Measurements from ENCODE around the gene ST3GAL6. TPM values are rescaled to one million over a fixed set of nuclear protein-coding genes. Genes with fewer than 3 reads are reported as not detected.

ST3GAL6 gene
- total and polyA plus RNA-seq, 2 of the 4 experiments (the other 2 are of a cell fraction), result 0.36 to 0.99 TPM

- intact Hi-C loops (cut with micrococcal nuclease), result no loop called here
- in situ Hi-C loops (cut with MboI; ENCODE audit: low sequenced_read_pairs), result no loop called here
- CTCF ChIA-PET, result no interaction called here
- no peak overlapping the region for H3K9ac ChIP-seq (ENCODE audit: low read depth, low read length)
- H2BK5ac ChIP-seq (ENCODE audit: low read depth, low read length, poor library complexity, severe bottlenecking), result no peak overlapping the region
- 100% methylated on average over 2 of the region's 8 CpGs; no CpG with 5 or more reads in 1 of the 2 experiments for WGBS, 2 experiments (ENCODE audit: extremely low coverage in 2 of 2, insufficient read length in 1 of 2)
- no peak overlapping the region for H3K4me3 ChIP-seq (ENCODE audit: insufficient read depth, low read depth, low read length)
- H3K4me2 ChIP-seq (ENCODE audit: low read depth, low read length), result no peak overlapping the region
- H4K5ac ChIP-seq (ENCODE audit: low read depth, low read length), result no peak overlapping the region
- H3K23ac ChIP-seq (ENCODE audit: low read depth, low read length), result no peak overlapping the region; the same call in 1 of the 2 replicates
- H3K36me3 ChIP-seq (ENCODE audit: control insufficient read depth, insufficient read depth, low read length), result no peaks in the 10 kb centered on the region
- H3K79me1 ChIP-seq (ENCODE audit: low read depth in 1 of 2, low read length in 2 of 2), result no peaks in the 10 kb centered on the region
- TF ChIP-seq USF2 (IDR thresholded peaks at IDR 0.05; ENCODE audit: low read depth, low read length) (no peak), RAD21 (IDR thresholded peaks at IDR 0.05; ENCODE audit: low read length) (no peak), MAFK (IDR thresholded peaks at IDR 0.05; ENCODE audit: low read depth, low read length) (no peak), RCOR1 (IDR thresholded peaks at IDR 0.05; ENCODE audit: insufficient replicate concordance, low read length) (no peak), BHLHE40 (IDR thresholded peaks at IDR 0.05; ENCODE audit: low read depth, low read length) (no peak), POLR2A (IDR thresholded peaks at IDR 0.05; ENCODE audit: low read depth, low read length) (no peak), FOS (IDR thresholded peaks at IDR 0.05; ENCODE audit: low read depth, low read length) (no peak), MXI1 (IDR thresholded peaks at IDR 0.05; ENCODE audit: borderline replicate concordance, low read depth, low read length) (no peak), CEBPB (IDR thresholded peaks at IDR 0.05; ENCODE audit: low read depth, low read length) (no peak), CTCF (conservative IDR thresholded peaks at IDR 0.05; ENCODE audit: low read depth, low read length) (no peak), NFE2L2 (IDR thresholded peaks at IDR 0.05; ENCODE audit: low read depth, low read length) (no peak), MAZ (IDR thresholded peaks at IDR 0.05; ENCODE audit: borderline replicate concordance, low read depth, low read length) (no peak), ELK1 (IDR thresholded peaks at IDR 0.05; ENCODE audit: borderline replicate concordance, low read depth, low read length) (no peak), SMC3 (IDR thresholded peaks at IDR 0.05; ENCODE audit: low read depth, low read length) (no peak), CHD1 (IDR thresholded peaks at IDR 0.05; ENCODE audit: low read depth, low read length) (no peak), RFX5 (IDR thresholded peaks at IDR 0.05; ENCODE audit: low read depth, low read length) (no peak)
- no peak overlapping the region for H2AK9ac ChIP-seq (replicated peaks; ENCODE audit: low read depth, low read length, poor library complexity)
- no TSS peak for BruUV-seq (replicated peaks)
- DNase-seq, result no peak
- no peak overlapping the region for H3K4ac ChIP-seq (ENCODE audit: low read depth, low read length)
- no peak overlapping the region for H2AK5ac ChIP-seq (ENCODE audit: low read depth, low read length)
- H4K20me1 ChIP-seq (ENCODE audit: insufficient read depth, low read length), result no peaks in the 10 kb centered on the region
- H3K4me1 ChIP-seq (ENCODE audit: control insufficient read depth, insufficient read depth, low read length), result no peaks in the 10 kb centered on the region
- H2BK20ac ChIP-seq (ENCODE audit: low read depth, low read length), result no peak overlapping the region
- no peak overlapping the region for H3K18ac ChIP-seq (ENCODE audit: low read depth, low read length)
- no peak overlapping the region for H2BK15ac ChIP-seq (ENCODE audit: low read depth, low read length)
- no peak overlapping the region for H2BK120ac ChIP-seq (ENCODE audit: low read depth, low read length)
- dilution Hi-C loops (cut with HindIII; ENCODE audit: low sequenced_read_pairs, unreplicated experiment), result no loop called here
- no peaks in the 10 kb centered on the region for H3K9me1 ChIP-seq (ENCODE audit: insufficient read depth, low read length)
- no peaks in the 10 kb centered on the region for H3K9me3 ChIP-seq (ENCODE audit: control insufficient read depth, insufficient read depth, low read length)
- H3K27ac ChIP-seq (ENCODE audit: insufficient read depth, low read length), result no peak overlapping the region
- ATAC-seq (ENCODE audit: low read depth), result no peak
- H3K27me3 ChIP-seq (ENCODE audit: control insufficient read depth, insufficient read depth, low read length), result no peaks in the 10 kb centered on the region
- H4K8ac ChIP-seq (ENCODE audit: low read depth in 2 of 2, low read length in 2 of 2), result no peak overlapping the region
- POLR2A ChIA-PET (ENCODE audit: unreplicated experiment), result no interaction called here
- H2AFZ ChIP-seq (replicated peaks; ENCODE audit: low read length, poor library complexity), result no peak overlapping the region
- no peak overlapping the region for H4K91ac ChIP-seq (ENCODE audit: insufficient read depth, low read depth, low read length)
- no peak overlapping the region for H3K56ac ChIP-seq (ENCODE audit: extremely low read depth, insufficient read depth, low read length)
- no peak overlapping the region for H3K14ac ChIP-seq (replicated peaks; ENCODE audit: low read depth, low read length)
These were observed 7.3 kb downstream of the ST3GAL6 start for GRCh38 chr3:98770261-98771039.

Measured in IMR-90 (cell line).